GM21390 (cell line): ENCODE measurements around the gene GIMAP8.
A peak's percentile ranks its signal among the peaks of the same experiment; 100 is the strongest.
"Not testable (repeated sequence)": the region's sequence is repeated elsewhere in the genome, so short reads cannot be mapped to it uniquely, and the experiment has no call there.

Experiments used
- ATAC-seq: cut with Tn5 transposase; IDR thresholded peaks from one replicate; pipeline ENCODE4 v1.9.1; 2021; ENCODE audit not compliant: unreplicated experiment

Gene GIMAP8

GRCh38 chr7:150507947-150508602, 57.6 kb downstream of the GIMAP8 start:
- ATAC-seq: no peak

GRCh38 chr7:150511048-150511447, 60.6 kb downstream of the GIMAP8 start:
- no peak for ATAC-seq

- no peak for ATAC-seq
Observed at GRCh38 chr7:150513758-150514157, 63.3 kb downstream of the GIMAP8 start.

GRCh38 chr7:150514748-150515222, 64.4 kb downstream of the GIMAP8 start, which contains the start of gene GIMAP7:
TSS of gene GIMAP7 (plus strand) at chr7:150514872. CDS start at chr7:150519975, 5,103 bp downstream.
- peak; percentile 70 for ATAC-seq

- ATAC-seq: peak; percentile 19
Observed at GRCh38 chr7:150515248-150516147, 65.1 kb downstream of the GIMAP8 start.

GRCh38 chr7:150516956-150517745, 66.7 kb downstream of the GIMAP8 start:
- no peak for ATAC-seq

- no peak for ATAC-seq
Observed at GRCh38 chr7:150519310-150519709, 68.9 kb downstream of the GIMAP8 start.

GRCh38 chr7:150520145-150520544, 69.7 kb downstream of the GIMAP8 start:
- ATAC-seq: no peak

GRCh38 chr7:150522931-150523330, 72.5 kb downstream of the GIMAP8 start:
- not testable (repeated sequence) for ATAC-seq

GRCh38 chr7:150524018-150524417, 73.6 kb downstream of the GIMAP8 start:
- ATAC-seq: no peak
